Placental pericyte (primary cell): ENCODE results near the gene PRDX5. TPM values are rescaled to one million over a fixed set of nuclear protein-coding genes. Genes with fewer than 3 reads are reported as not detected.
A peak's percentile ranks its signal among the peaks of the same experiment; 100 is the strongest.

ENCODE experiments used
- small RNA-seq: library from RNA; depleted of rRNA; stranded (forward); fragments of <200 nt; gene quantifications from one replicate; pipeline ENCODE3, GENCODE V24; 2012; ENCODE audit warnings: low replicate concordance
- total RNA-seq: library from RNA; depleted of rRNA; stranded (reverse); fragments of >200 nt; gene quantifications from 2 replicates; pipeline ENCODE4 v1.2.3, GENCODE V29; 2012

The PRDX5 gene
- total RNA-seq: 124 and 331 TPM in 2 replicates

DNA sequence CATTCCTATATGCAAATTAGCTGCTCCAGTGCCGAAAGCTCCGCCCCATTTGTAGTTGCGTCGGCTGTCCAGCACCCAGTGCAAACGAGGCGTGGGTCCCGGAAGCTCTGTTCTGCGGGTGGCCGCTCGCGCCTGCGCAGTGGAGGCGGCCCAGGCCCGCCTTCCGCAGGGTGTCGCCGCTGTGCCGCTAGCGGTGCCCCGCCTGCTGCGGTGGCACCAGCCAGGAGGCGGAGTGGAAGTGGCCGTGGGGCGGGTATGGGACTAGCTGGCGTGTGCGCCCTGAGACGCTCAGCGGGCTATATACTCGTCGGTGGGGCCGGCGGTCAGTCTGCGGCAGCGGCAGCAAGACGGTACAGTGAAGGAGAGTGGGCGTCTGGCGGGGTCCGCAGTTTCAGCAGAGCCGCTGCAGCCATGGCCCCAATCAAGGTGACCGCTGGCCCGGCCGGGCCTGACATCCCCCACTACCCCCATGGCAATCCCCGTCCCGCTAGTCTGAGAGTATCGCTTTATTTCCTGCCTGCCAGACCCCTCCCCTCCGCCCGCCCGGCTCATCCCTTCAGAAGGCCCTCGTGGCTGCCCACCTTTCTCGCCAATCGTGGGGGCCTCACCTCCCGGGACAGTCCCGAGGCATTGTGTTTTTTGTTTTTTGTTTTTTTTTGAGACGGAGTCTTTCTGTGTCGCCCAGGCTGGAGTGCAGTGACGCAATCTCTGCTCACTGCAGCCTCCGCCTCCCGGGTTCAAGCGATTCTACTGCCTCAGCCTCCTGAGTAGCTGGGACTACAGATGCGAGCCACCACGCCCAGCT lies at the start of gene PRDX5:
Gene PRDX5, plus strand, starts transcription at position 161 of the 805 bp plus-strand sequence. Its CDS starts 95 bp downstream, at position 256.

DNA sequence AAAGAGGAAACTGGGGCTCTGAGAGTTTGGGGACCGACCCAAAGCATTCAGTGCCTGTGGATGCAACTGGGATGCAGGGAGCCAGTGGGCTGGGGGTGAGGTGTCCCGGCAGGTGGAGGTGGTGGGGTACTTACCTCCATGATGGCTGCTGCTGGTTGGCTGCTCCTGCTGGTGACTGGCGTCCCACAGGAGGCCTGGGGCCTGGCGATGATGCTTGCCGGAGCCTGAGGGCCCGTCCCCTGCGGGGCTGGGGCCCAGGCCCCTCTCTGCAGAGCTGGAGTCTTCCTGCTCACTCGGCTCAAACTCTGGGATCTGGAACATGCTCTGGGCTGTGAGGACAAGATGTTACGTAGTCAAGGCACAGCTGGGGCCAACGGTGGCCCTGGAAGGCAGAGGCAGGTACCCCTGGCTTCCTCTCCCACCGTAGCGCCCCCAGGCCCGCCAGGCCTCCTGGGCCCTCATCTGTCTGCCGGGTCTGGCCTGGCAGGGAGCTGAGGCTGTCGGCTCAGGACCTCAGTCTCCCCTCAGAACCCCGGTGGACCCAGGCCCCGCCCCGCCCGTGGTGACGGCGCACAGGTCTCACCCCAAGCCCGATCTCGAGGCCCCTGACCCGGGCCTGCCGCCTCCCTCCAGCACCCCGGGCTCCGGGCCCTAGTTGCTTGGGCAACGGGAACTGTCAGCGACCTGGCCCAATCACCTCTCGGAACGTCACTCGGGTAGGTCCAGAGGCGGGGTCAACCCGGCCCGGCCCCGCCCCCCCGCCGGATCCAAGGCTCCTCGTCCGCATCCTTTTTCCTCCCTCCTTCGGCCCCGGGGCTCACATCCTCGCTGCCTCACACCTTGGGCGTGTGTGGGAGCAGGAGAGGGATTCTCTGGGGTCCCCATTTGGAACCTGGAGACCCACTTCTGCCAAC lies 33.6 kb upstream of the PRDX5 start, which contains the start of gene BAD:
Gene BAD, minus strand, starts transcription at position 618 of the 914 bp plus-strand sequence. Its CDS starts 297 bp downstream, at position 321.

DNA sequence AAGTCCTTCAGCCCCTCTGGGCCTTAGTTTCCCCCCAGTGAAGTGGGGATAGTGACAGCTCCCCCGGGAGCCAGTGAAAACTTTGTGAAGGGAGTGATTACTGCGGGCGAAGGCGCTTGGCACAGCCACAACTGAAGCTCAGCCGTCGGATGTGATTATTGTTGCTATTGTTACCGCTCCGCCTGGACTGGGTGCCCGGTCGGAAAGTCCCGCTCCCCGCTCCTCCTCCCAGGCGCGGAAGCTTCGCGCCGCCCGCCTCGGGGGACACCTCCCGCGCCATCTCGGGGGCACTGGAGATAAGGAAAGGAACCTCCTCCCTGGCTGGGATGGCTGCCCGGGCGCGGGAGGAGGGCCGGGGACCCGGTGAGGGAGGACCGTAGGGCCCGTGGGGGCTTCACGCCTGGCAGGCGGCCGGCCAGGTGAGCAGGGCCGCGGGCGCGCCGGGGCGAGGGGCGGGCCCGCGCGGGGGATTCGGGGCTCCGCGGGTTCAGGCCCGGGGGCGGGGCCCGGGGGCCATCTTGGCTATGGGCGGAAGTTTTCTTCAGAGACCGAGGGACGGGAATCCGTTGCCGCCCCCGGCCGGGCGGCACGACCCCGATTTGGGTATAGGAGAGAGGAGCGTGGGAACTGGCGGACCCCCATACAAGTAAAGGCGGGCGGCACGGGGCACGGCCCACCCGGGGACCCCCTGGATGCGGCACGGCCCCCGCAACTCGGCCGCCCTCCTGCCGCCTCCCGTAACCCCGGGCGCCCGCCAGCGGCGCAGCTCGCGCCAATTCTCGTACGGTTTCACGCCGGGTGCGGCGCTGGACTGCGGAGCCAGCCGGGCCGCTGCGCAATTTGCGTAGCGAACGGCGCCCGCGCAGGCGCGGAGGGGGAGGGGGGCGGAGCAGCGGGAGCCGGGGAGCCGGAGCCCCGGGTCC lies 32.7 kb upstream of the PRDX5 start, which contains the start of gene GPR137:
Gene GPR137, plus strand, starts transcription at position 887 of the 923 bp plus-strand sequence. CDS start 677 bp downstream, outside the sequence.

DNA sequence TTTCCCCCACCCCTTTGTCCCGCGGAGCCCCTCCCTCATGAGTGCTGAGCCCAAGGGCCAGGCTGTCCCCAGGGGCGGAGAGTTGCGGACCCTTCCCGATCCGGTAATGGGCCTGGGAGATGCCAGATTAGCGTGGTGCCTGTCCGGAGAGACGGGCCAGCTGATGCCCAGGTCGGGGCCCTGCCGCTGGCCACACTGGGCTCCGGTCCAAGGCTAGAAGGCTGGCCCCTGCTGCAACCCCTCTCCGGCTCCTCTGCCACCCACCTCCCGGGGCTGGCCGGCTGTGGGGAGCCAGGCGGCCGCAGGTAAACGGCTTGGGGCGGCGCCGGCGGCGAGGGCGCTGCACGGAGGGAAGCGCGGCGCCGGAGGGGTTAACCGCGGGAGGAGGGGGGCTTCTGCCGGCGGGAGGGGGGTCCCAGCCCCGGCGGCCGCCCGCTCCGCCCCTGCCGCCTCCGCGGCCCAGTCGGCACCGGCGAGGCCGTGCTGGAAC lies 26.6 kb upstream of the PRDX5 start, which contains the start of gene KCNK4:
Gene KCNK4, plus strand, starts transcription at position 41 of the 490 bp plus-strand sequence. CDS start 1,717 bp downstream, outside the sequence.

DNA sequence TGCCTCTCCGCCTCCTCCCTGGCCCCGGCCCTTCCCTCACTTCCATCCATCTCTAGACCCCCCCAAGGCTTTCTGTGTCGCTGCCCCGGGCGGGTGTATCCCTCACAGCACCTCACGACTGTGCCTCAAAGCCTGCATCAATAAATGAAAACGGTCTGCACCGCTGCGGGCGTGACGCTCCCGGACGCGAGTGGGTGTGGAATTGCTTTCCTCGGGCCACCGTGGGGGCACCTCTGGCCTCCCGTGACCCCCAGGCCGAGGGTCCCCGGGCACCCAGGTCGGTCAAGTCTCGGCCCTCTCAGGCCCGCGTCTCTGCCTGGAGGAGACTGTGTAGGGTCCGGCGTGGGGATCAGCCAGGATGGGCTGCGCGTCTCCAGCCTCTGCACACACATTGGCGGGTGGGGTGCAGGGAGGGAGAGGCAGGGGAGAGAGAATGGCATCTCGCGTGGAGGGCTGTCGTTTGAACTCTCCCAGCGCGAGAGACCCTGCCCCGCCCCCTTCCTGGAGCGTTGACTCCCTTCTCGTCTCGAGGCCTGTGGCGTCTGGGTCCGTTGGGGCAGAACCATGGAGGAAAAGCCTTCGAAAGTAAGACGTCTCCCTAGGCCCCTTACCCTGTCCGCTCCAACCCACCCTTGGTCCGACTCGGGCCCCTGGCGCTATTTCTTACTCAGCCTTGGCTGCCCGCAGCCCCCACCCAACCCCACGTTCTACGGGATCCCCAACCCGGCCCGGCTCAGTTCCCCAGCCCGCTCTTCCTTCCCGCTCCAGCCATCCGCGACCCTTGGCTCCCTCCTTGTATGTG lies 17.9 kb upstream of the PRDX5 start, which contains the start of gene CATSPERZ:
Gene CATSPERZ, plus strand, starts transcription at position 512 of the 802 bp plus-strand sequence. Its CDS starts 53 bp downstream, at position 565.

DNA sequence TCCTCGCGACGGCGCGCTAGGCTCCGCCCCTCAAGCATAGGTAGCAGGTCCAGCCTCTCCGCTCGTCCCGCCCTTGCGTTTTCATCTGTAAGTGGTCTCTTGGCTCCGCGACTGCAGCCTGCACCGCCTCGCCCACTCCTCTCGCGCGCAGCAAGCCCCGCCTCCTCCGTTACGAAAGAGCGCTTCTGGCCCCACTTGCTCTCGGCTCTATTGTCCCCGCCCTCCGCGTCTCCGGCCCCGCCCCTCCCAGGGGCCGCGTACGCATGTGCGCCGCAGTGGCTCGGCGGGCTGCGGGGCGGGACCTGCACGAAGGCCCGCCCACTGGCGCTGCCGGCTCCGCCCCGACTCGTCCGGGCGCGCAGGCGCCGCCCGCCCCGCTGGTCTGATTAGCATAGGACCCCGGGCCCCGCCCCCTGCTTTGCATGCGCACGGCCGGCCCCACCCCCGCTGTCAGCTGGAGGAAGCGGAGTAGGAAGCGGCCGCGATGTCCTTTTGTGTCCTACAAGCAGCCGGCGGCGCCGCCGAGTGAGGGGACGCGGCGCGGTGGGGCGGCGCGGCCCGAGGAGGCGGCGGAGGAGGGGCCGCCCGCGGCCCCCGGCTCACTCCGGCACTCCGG lies 12.7 kb upstream of the PRDX5 start, which contains the start of gene ESRRA:
Gene ESRRA, plus strand, starts transcription at position 450 of the 616 bp plus-strand sequence. CDS start 1,656 bp downstream, outside the sequence.

DNA sequence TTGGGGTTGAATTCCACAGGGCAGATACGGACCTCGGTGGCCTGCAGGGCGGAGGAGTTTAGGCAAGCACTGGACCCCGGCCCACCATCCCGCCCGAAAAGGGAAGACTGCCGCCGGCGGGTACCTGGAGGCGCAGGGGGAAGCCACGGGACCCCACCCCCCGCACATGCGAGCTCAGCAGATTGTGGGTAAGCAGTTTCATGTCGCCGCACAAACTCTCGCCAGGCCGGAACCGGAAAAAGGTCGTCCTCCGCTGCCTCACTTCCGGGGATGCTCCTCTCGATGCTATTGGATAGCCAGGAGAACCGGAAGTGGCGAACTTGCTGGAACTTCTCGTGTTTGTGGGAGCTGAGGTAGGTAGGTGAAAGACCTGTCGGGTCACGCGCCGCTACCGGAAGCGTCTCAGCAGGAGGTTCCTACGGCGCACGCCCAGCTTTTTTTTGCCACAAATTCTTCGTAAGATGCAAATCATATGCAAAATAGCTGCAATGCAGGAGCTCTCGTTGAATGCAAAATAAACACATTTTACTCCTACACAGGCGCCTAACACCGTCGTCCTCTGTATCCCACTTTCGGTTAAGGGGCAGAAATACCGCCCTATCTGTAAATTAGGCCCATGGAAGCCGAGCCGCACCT lies 478 bp upstream of the PRDX5 start, which contains the start of gene TRMT112:
Gene TRMT112, minus strand, starts transcription at position 235 of the 636 bp plus-strand sequence. Its CDS starts 33 bp downstream, at position 202.

DNA sequence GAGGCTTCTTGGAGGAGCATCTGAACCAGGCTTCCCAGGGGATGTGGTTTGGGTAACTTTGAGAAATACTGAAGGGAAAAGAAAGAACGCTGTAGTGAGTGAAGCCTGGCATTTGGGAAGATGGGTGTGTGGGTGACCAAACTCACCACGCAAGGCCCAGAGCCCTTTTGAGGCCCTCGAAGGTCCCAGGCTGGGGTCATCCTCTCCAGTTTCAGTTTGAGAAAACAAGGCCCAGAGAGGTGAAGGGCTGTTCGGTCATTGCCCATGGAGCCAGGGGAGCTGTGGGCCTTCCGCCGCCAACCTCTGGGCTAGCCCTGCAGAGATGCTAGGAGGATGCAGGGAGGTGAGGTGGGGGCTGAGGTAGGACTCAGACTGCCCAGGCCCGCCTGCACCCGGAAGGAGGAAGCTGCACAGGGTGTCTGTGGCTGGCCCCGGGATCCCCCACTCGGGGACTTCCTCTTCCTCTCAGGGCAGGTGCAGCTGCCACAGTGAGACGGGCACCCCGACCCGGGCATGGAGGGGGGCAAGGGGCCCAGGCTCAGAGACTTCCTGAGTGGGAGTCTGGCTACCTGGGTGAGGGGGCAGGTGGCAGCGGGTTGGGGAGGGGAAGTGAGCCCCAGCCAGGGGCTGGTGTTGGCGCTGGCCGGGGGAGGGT lies 22.0 kb downstream of the PRDX5 start, which contains the start of gene CCDC88B:
Gene CCDC88B, plus strand, starts transcription at position 451 of the 655 bp plus-strand sequence. Its CDS starts 63 bp downstream, at position 514.

DNA sequence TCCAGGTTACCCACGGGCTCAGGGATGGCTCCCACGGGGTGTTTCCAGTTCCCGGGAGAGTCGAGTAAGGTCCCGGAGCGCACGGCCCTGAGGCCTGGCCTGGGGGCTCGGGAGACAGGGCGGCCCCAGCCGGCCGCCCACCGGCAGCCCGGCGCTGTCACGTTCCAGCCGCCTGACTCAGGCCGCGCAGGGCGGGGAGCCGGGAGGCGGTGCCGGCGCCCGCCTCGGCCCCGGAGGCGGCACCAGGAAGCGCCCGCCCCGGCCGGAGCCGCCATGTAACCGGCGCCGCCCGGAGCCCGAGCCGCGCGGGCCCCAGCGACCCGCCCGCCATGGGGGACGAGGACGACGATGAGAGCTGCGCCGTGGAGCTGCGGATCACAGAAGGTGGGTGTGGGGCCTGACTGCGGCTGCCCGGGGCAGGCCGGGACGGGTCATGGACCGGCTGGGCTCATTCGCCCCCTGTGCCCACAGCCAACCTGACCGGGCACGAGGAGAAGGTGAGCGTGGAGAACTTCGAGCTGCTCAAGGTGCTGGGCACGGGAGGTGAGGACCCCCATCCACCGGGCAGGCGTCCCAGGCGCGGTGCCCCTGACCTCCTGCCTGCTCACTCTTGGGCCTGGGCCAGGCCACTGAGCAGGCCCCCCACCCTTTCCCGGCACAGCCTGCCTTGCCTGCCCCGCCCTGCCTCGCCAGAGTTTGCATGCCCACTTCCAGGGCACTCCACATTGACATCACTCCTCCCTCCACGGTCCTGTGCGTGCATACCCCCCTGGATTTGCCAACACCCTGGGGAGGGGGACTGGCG lies 41.2 kb downstream of the PRDX5 start, which contains the start of gene RPS6KA4:
Gene RPS6KA4, plus strand, starts transcription at position 256 of the 805 bp plus-strand sequence. Its CDS starts 74 bp downstream, at position 330.

Small RNA genes within 50 kb of the gene (small RNA-seq; reads per million reads assigned to genes)
- gene MIR1237: 0.42 reads per million, percentile 13 among the genes with 10 or more reads in this experiment
- gene MIR7155: 0.10 reads per million
- gene RF00019: not detected

Other genes starting within 250 kb of the PRDX5 start
- 4.3 and 15.8 TPM in 2 replicates for gene MACROD1, start 152.0 kb upstream of the PRDX5 start, total RNA-seq
- 244 and 265 TPM in 2 replicates for gene STIP1, start 131.9 kb upstream of the PRDX5 start, total RNA-seq
- 3.9 and 10.2 TPM in 2 replicates for gene FERMT3, start 111.4 kb upstream of the PRDX5 start, total RNA-seq
- 47.5 and 50.7 TPM in 2 replicates for gene TRPT1, start 91.9 kb upstream of the PRDX5 start, total RNA-seq
- 71.6 and 79.7 TPM in 2 replicates for gene NUDT22, start 91.8 kb upstream of the PRDX5 start, total RNA-seq
- 7.6 and 7.7 TPM in 2 replicates for gene DNAJC4, start 87.6 kb upstream of the PRDX5 start, total RNA-seq
- gene VEGFB, start 83.5 kb upstream of the PRDX5 start, total RNA-seq: 29.3 and 57.1 TPM in 2 replicates
- gene FKBP2, start 77.0 kb upstream of the PRDX5 start, total RNA-seq: 35.2 and 94.5 TPM in 2 replicates
- gene PPP1R14B, start 71.2 kb upstream of the PRDX5 start, total RNA-seq: 141 and 291 TPM in 2 replicates
- 27.6 and 105 TPM in 2 replicates for gene PLCB3, start 66.6 kb upstream of the PRDX5 start, total RNA-seq
- 63.9 and 69.3 TPM in 2 replicates for gene BAD, start 33.5 kb upstream of the PRDX5 start, total RNA-seq
- gene GPR137, start 32.3 kb upstream of the PRDX5 start, total RNA-seq: 14.7 and 18.0 TPM in 2 replicates
- gene KCNK4, start 26.8 kb upstream of the PRDX5 start, total RNA-seq: under 0.01 TPM in 1 of 2 replicates, not detected in the other
- gene CATSPERZ, start 17.8 kb upstream of the PRDX5 start, total RNA-seq: 0.44 TPM in 1 of 2 replicates, not detected in the other
- 23.2 and 36.2 TPM in 2 replicates for gene ESRRA, start 12.6 kb upstream of the PRDX5 start, total RNA-seq
- gene TRMT112, start 562 bp upstream of the PRDX5 start, total RNA-seq: 167 and 197 TPM in 2 replicates
- gene CCDC88B, start 22.1 kb downstream of the PRDX5 start, total RNA-seq: 0.66 and 1.4 TPM in 2 replicates
- 38.3 and 101 TPM in 2 replicates for gene RPS6KA4, start 41.0 kb downstream of the PRDX5 start, total RNA-seq
- gene SLC22A11, start 237.8 kb downstream of the PRDX5 start, total RNA-seq: not detected in 2 replicates